WTC11 (cell line): Measurements from ENCODE around the gene ZFP62. TPM values are rescaled to one million over a fixed set of nuclear protein-coding genes. Genes with fewer than 3 reads are reported as not detected.

Source experiments
- CBFB ChIP-seq: sonication (generic); formaldehyde crosslinking; IDR thresholded peaks from 2 replicates; pipeline ENCODE4 v1.8.1; 2022; ENCODE audit warnings: mild to moderate bottlenecking, low read depth, missing genetic modification reagents
- ETV6 ChIP-seq: sonication (generic); formaldehyde crosslinking; IDR thresholded peaks from 2 replicates; pipeline ENCODE4 v1.8.1; 2022; ENCODE audit warnings: mild to moderate bottlenecking, missing genetic modification reagents
- FOXJ3 ChIP-seq: sonication (generic); formaldehyde crosslinking; IDR thresholded peaks from 2 replicates; pipeline ENCODE4 v1.9.0; 2021; ENCODE audit warnings: missing genetic modification reagents, mild to moderate bottlenecking, borderline replicate concordance
- JUN ChIP-seq: sonication (generic); formaldehyde crosslinking; IDR thresholded peaks from 2 replicates; pipeline ENCODE4 v1.8.0; 2023; ENCODE audit warnings: mild to moderate bottlenecking, missing genetic modification reagents
- MXD4 ChIP-seq: fragments of 250-450 bp; sonication (Bioruptor Pico); IDR thresholded peaks from 2 replicates; pipeline ENCODE4 v1.8.0; 2021; ENCODE audit warnings: mild to moderate bottlenecking, moderate library complexity, borderline replicate concordance
- MYBL2 ChIP-seq: sonication (generic); formaldehyde crosslinking; IDR thresholded peaks from 2 replicates; pipeline ENCODE4 v1.8.1; 2023; ENCODE audit warnings: mild to moderate bottlenecking, moderate library complexity, missing genetic modification reagents
- NFE2L1 ChIP-seq: sonication (generic); formaldehyde crosslinking; IDR thresholded peaks from 2 replicates; pipeline ENCODE4 v1.8.1; 2023; ENCODE audit warnings: missing genetic modification reagents
- PRRX2 ChIP-seq: fragments of 250-450 bp; sonication (Bioruptor Pico); IDR thresholded peaks from 2 replicates; pipeline ENCODE4 v1.8.0; 2021; ENCODE audit warnings: mild to moderate bottlenecking
- SOX15 ChIP-seq: fragments of 250-450 bp; sonication (Bioruptor Pico); IDR thresholded peaks from 2 replicates; pipeline ENCODE4 v1.9.0; 2021; ENCODE audit warnings: mild to moderate bottlenecking
- ZNF121 ChIP-seq: sonication (generic); formaldehyde crosslinking; IDR thresholded peaks from 2 replicates; pipeline ENCODE4 v1.8.0; 2023; ENCODE audit warnings: missing genetic modification reagents
- ZNF232 ChIP-seq: sonication (generic); formaldehyde crosslinking; IDR thresholded peaks from 2 replicates; pipeline ENCODE4 v1.8.0; 2022; ENCODE audit warnings: mild to moderate bottlenecking, missing genetic modification reagents
- ZNF396 ChIP-seq: fragments of 250-450 bp; sonication (Bioruptor Pico); IDR thresholded peaks from 2 replicates; pipeline ENCODE4 v1.8.0; 2021; ENCODE audit warnings: mild to moderate bottlenecking, moderate library complexity, borderline replicate concordance
- ZNF671 ChIP-seq: fragments of 250-450 bp; sonication (Bioruptor Pico); IDR thresholded peaks from 2 replicates; pipeline ENCODE4 v1.8.0; 2021; ENCODE audit warnings: mild to moderate bottlenecking
- total RNA-seq: library from RNA; stranded (reverse); gene quantifications from 3 replicates; pipeline ENCODE4 v1.2.3, GENCODE V29; 2021
- TF ChIP-seq, protein P1 (sequence below): sonication (generic); formaldehyde crosslinking; IDR thresholded peaks from 2 replicates; pipeline ENCODE4 v1.8.0; 2023; ENCODE audit warnings: missing genetic modification reagents, mild to moderate bottlenecking, borderline replicate concordance
- TF ChIP-seq, protein P2 (sequence below): fragments of 250-450 bp; sonication (Bioruptor Pico); IDR thresholded peaks from 2 replicates; pipeline ENCODE4 v1.9.0; 2021; ENCODE audit warnings: mild to moderate bottlenecking
- TF ChIP-seq, protein P3 (sequence below): sonication (generic); formaldehyde crosslinking; IDR thresholded peaks from 2 replicates; pipeline ENCODE4 v1.8.1; 2023; ENCODE audit warnings: mild to moderate bottlenecking, missing genetic modification reagents, borderline replicate concordance
- TF ChIP-seq, protein P4 (sequence below): sonication (generic); formaldehyde crosslinking; IDR thresholded peaks from 2 replicates; pipeline ENCODE4 v1.8.1; 2023; ENCODE audit warnings: mild to moderate bottlenecking, missing genetic modification reagents
- TF ChIP-seq, protein P5 (sequence below): sonication (generic); formaldehyde crosslinking; IDR thresholded peaks from 2 replicates; pipeline ENCODE4 v1.8.0; 2022; ENCODE audit warnings: mild to moderate bottlenecking, missing genetic modification reagents
- TF ChIP-seq, protein P6 (sequence below): sonication (generic); formaldehyde crosslinking; IDR thresholded peaks from 2 replicates; pipeline ENCODE4 v1.8.1; 2022; ENCODE audit warnings: low read depth, missing genetic modification reagents, borderline replicate concordance
- TF ChIP-seq, protein P7 (sequence below): sonication (generic); formaldehyde crosslinking; IDR thresholded peaks from 2 replicates; pipeline ENCODE4 v1.8.1; 2023; ENCODE audit warnings: mild to moderate bottlenecking, moderate library complexity, missing genetic modification reagents
- TF ChIP-seq, protein P8 (sequence below): sonication (generic); formaldehyde crosslinking; IDR thresholded peaks from 2 replicates; pipeline ENCODE4 v1.8.1; 2023; ENCODE audit warnings: mild to moderate bottlenecking, missing genetic modification reagents, moderate library complexity

Gene ZFP62
- total RNA-seq, 1 experiment from 2014 or later: 41.2 TPM

DNA sequence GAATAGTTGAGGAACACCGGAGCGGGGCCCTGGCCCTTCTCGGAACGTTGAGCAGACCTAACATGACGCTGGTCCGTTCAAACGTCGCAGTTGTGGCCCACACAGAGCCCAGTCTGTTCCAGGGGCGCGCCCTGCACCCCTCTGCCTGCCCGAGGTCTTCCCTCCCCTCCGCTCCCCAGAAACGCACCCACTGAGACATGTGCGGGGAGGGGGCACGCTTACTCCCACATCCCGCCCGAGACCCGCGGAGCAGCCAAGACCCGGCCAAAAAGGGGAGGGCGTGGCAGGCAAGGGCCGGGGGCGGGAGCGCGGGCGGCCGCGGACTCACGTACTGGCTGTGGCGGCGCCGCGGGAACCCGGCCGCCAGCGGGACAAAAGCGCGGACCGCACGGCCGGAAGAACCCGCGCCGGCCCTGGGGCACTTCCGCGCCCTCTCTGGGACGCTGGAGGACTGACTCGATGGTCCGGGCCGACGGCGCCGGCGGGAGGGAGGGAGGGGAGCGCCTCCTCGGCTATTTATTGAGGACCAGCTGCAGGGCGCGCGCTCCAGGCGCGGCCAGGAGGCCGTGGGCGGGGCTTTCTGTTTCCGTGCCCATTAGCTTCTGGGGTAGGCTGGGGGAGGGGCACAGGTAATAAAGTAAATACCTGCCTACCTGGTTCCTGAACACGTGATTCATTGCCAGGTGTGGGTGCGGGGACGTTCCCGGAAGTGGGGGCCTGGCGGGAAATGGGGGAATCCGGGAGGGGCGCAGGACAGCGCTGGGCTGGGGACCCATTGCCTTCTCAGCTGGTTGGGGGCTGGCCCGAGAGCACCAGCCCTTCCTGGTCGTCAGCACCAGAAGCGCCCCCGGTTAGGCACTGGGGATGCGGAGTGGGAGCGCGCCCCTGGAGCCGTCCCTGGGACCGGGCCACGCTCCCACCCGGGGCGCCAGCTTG, at the start of gene ZFP62 (continued):
- TF ChIP-seq, protein P1, sequence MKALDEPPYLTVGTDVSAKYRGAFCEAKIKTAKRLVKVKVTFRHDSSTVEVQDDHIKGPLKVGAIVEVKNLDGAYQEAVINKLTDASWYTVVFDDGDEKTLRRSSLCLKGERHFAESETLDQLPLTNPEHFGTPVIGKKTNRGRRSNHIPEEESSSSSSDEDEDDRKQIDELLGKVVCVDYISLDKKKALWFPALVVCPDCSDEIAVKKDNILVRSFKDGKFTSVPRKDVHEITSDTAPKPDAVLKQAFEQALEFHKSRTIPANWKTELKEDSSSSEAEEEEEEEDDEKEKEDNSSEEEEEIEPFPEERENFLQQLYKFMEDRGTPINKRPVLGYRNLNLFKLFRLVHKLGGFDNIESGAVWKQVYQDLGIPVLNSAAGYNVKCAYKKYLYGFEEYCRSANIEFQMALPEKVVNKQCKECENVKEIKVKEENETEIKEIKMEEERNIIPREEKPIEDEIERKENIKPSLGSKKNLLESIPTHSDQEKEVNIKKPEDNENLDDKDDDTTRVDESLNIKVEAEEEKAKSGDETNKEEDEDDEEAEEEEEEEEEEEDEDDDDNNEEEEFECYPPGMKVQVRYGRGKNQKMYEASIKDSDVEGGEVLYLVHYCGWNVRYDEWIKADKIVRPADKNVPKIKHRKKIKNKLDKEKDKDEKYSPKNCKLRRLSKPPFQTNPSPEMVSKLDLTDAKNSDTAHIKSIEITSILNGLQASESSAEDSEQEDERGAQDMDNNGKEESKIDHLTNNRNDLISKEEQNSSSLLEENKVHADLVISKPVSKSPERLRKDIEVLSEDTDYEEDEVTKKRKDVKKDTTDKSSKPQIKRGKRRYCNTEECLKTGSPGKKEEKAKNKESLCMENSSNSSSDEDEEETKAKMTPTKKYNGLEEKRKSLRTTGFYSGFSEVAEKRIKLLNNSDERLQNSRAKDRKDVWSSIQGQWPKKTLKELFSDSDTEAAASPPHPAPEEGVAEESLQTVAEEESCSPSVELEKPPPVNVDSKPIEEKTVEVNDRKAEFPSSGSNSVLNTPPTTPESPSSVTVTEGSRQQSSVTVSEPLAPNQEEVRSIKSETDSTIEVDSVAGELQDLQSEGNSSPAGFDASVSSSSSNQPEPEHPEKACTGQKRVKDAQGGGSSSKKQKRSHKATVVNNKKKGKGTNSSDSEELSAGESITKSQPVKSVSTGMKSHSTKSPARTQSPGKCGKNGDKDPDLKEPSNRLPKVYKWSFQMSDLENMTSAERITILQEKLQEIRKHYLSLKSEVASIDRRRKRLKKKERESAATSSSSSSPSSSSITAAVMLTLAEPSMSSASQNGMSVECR (CRISPR knock-in tag): peak; percentile 72; the same call in 1 of the 2 replicates
- no peak for TF ChIP-seq SOX15 (CRISPR knock-in tag)
- no peak for TF ChIP-seq MXD4 (CRISPR knock-in tag)
- no peak for TF ChIP-seq FOXJ3 (CRISPR knock-in tag)
- TF ChIP-seq, protein P2, sequence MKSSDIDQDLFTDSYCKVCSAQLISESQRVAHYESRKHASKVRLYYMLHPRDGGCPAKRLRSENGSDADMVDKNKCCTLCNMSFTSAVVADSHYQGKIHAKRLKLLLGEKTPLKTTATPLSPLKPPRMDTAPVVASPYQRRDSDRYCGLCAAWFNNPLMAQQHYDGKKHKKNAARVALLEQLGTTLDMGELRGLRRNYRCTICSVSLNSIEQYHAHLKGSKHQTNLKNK (CRISPR knock-in tag): no peak
- peak; percentile 47 for TF ChIP-seq MYBL2 (CRISPR knock-in tag)
- TF ChIP-seq PRRX2 (CRISPR knock-in tag): no peak
- TF ChIP-seq ZNF232 (CRISPR knock-in tag): peak; percentile 65; the same call in 1 of the 2 replicates
- TF ChIP-seq, protein P3, sequence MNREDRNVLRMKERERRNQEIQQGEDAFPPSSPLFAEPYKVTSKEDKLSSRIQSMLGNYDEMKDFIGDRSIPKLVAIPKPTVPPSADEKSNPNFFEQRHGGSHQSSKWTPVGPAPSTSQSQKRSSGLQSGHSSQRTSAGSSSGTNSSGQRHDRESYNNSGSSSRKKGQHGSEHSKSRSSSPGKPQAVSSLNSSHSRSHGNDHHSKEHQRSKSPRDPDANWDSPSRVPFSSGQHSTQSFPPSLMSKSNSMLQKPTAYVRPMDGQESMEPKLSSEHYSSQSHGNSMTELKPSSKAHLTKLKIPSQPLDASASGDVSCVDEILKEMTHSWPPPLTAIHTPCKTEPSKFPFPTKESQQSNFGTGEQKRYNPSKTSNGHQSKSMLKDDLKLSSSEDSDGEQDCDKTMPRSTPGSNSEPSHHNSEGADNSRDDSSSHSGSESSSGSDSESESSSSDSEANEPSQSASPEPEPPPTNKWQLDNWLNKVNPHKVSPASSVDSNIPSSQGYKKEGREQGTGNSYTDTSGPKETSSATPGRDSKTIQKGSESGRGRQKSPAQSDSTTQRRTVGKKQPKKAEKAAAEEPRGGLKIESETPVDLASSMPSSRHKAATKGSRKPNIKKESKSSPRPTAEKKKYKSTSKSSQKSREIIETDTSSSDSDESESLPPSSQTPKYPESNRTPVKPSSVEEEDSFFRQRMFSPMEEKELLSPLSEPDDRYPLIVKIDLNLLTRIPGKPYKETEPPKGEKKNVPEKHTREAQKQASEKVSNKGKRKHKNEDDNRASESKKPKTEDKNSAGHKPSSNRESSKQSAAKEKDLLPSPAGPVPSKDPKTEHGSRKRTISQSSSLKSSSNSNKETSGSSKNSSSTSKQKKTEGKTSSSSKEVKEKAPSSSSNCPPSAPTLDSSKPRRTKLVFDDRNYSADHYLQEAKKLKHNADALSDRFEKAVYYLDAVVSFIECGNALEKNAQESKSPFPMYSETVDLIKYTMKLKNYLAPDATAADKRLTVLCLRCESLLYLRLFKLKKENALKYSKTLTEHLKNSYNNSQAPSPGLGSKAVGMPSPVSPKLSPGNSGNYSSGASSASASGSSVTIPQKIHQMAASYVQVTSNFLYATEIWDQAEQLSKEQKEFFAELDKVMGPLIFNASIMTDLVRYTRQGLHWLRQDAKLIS (CRISPR knock-in tag): no peak; the same call in 1 of the 2 replicates
- TF ChIP-seq, protein P4, sequence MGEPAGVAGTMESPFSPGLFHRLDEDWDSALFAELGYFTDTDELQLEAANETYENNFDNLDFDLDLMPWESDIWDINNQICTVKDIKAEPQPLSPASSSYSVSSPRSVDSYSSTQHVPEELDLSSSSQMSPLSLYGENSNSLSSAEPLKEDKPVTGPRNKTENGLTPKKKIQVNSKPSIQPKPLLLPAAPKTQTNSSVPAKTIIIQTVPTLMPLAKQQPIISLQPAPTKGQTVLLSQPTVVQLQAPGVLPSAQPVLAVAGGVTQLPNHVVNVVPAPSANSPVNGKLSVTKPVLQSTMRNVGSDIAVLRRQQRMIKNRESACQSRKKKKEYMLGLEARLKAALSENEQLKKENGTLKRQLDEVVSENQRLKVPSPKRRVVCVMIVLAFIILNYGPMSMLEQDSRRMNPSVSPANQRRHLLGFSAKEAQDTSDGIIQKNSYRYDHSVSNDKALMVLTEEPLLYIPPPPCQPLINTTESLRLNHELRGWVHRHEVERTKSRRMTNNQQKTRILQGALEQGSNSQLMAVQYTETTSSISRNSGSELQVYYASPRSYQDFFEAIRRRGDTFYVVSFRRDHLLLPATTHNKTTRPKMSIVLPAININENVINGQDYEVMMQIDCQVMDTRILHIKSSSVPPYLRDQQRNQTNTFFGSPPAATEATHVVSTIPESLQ (CRISPR knock-in tag): no peak
- no peak for TF ChIP-seq CBFB (CRISPR knock-in tag)
- peak; percentile 51; the same call in 1 of the 2 replicates for TF ChIP-seq NFE2L1 (CRISPR knock-in tag)
- no peak for TF ChIP-seq JUN (CRISPR knock-in tag)
- TF ChIP-seq, protein P5, sequence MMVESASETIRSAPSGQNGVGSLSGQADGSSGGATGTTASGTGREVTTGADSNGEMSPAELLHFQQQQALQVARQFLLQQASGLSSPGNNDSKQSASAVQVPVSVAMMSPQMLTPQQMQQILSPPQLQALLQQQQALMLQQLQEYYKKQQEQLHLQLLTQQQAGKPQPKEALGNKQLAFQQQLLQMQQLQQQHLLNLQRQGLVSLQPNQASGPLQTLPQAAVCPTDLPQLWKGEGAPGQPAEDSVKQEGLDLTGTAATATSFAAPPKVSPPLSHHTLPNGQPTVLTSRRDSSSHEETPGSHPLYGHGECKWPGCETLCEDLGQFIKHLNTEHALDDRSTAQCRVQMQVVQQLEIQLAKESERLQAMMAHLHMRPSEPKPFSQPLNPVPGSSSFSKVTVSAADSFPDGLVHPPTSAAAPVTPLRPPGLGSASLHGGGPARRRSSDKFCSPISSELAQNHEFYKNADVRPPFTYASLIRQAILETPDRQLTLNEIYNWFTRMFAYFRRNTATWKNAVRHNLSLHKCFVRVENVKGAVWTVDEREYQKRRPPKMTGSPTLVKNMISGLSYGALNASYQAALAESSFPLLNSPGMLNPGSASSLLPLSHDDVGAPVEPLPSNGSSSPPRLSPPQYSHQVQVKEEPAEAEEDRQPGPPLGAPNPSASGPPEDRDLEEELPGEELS: peak; percentile 53
- TF ChIP-seq ETV6 (CRISPR knock-in tag): peak; percentile 99
- TF ChIP-seq ZNF396 (CRISPR knock-in tag): no peak
- TF ChIP-seq ZNF121 (CRISPR knock-in tag): no peak
- TF ChIP-seq, protein P6, sequence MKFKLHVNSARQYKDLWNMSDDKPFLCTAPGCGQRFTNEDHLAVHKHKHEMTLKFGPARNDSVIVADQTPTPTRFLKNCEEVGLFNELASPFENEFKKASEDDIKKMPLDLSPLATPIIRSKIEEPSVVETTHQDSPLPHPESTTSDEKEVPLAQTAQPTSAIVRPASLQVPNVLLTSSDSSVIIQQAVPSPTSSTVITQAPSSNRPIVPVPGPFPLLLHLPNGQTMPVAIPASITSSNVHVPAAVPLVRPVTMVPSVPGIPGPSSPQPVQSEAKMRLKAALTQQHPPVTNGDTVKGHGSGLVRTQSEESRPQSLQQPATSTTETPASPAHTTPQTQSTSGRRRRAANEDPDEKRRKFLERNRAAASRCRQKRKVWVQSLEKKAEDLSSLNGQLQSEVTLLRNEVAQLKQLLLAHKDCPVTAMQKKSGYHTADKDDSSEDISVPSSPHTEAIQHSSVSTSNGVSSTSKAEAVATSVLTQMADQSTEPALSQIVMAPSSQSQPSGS (CRISPR knock-in tag): no peak
- no peak for TF ChIP-seq ZNF671 (CRISPR knock-in tag)
- TF ChIP-seq, protein P7, sequence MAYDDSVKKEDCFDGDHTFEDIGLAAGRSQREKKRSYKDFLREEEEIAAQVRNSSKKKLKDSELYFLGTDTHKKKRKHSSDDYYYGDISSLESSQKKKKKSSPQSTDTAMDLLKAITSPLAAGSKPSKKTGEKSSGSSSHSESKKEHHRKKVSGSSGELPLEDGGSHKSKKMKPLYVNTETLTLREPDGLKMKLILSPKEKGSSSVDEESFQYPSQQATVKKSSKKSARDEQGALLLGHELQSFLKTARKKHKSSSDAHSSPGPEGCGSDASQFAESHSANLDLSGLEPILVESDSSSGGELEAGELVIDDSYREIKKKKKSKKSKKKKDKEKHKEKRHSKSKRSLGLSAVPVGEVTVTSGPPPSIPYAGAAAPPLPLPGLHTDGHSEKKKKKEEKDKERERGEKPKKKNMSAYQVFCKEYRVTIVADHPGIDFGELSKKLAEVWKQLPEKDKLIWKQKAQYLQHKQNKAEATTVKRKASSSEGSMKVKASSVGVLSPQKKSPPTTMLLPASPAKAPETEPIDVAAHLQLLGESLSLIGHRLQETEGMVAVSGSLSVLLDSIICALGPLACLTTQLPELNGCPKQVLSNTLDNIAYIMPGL (CRISPR knock-in tag): peak; percentile 18; the same call in 1 of the 2 replicates
- TF ChIP-seq, protein P8, sequence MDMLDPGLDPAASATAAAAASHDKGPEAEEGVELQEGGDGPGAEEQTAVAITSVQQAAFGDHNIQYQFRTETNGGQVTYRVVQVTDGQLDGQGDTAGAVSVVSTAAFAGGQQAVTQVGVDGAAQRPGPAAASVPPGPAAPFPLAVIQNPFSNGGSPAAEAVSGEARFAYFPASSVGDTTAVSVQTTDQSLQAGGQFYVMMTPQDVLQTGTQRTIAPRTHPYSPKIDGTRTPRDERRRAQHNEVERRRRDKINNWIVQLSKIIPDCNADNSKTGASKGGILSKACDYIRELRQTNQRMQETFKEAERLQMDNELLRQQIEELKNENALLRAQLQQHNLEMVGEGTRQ (CRISPR knock-in tag): peak; percentile 93
